Neural cell (in vitro differentiated cells): ENCODE results near the gene PLEKHM3.
"Not testable (repeated sequence)": the region's sequence is repeated elsewhere in the genome, so short reads cannot be mapped to it uniquely, and the experiment has no call there.

Experiments
- EP300 ChIP-seq: fragments of 450-650 bp; conservative IDR thresholded peaks from 2 replicates; pipeline ENCODE4 v1.6.1; 2014; ENCODE audit warnings: antibody characterized with exemption, mild to moderate bottlenecking, moderate library complexity; ENCODE audit not compliant: poor library complexity, severe bottlenecking
- EZH2 ChIP-seq: fragments of 200-600, 300-800 bp; shearing (Covaris generic), sonication (generic); IDR thresholded peaks from 2 replicates; pipeline ENCODE4 v1.6.1; 2014; ENCODE audit warnings: antibody characterized with exemption, low read length, borderline replicate concordance, mild to moderate bottlenecking; ENCODE audit not compliant: insufficient read depth, poor library complexity, severe bottlenecking
- POLR2AphosphoS5 ChIP-seq: IDR thresholded peaks from 2 replicates; pipeline ENCODE4 v1.6.1; 2012
- SMC3 ChIP-seq: fragments of 450-650 bp; conservative IDR thresholded peaks from 2 replicates; pipeline ENCODE4 v1.6.1; 2014; ENCODE audit warnings: antibody characterized with exemption, mild to moderate bottlenecking, moderate library complexity; ENCODE audit not compliant: poor library complexity
- TF ChIP-seq, protein P1 (sequence below): fragments of 450-650 bp; IDR thresholded peaks from 2 replicates; pipeline ENCODE4 v1.5.1; 2014; ENCODE audit warnings: antibody characterized with exemption, mild to moderate bottlenecking, moderate library complexity; ENCODE audit not compliant: poor library complexity, severe bottlenecking
- TF ChIP-seq, protein P2 (sequence below): IDR thresholded peaks from 2 replicates; pipeline ENCODE4 v1.6.1; 2012; ENCODE audit warnings: borderline replicate concordance

DNA sequence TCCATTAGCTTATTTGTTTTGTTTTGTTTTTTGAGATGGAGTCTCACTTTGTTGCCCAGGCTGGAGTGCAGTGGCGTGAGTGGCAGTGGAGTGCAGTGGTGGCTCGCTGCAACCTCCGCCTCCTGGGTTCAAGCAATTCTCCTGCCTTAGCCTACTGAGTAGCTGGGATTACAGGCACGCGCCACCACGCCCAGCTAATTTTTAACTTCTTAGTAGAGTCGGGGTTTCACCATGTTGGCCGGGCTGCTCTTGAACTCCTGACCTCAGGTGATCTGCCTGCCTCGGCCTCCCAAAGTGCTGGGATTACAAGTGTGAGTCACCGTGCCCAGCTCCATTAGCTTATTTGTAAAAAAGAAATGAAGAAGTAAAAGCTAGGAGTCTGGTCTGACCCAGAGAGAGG is 213.7 kb downstream of the PLEKHM3 start:
- not testable (repeated sequence) for TF ChIP-seq EP300, EZH2, POLR2AphosphoS5, SMC3
- TF ChIP-seq, protein P1, sequence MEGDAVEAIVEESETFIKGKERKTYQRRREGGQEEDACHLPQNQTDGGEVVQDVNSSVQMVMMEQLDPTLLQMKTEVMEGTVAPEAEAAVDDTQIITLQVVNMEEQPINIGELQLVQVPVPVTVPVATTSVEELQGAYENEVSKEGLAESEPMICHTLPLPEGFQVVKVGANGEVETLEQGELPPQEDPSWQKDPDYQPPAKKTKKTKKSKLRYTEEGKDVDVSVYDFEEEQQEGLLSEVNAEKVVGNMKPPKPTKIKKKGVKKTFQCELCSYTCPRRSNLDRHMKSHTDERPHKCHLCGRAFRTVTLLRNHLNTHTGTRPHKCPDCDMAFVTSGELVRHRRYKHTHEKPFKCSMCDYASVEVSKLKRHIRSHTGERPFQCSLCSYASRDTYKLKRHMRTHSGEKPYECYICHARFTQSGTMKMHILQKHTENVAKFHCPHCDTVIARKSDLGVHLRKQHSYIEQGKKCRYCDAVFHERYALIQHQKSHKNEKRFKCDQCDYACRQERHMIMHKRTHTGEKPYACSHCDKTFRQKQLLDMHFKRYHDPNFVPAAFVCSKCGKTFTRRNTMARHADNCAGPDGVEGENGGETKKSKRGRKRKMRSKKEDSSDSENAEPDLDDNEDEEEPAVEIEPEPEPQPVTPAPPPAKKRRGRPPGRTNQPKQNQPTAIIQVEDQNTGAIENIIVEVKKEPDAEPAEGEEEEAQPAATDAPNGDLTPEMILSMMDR, result not testable (repeated sequence)
- TF ChIP-seq, protein P2, sequence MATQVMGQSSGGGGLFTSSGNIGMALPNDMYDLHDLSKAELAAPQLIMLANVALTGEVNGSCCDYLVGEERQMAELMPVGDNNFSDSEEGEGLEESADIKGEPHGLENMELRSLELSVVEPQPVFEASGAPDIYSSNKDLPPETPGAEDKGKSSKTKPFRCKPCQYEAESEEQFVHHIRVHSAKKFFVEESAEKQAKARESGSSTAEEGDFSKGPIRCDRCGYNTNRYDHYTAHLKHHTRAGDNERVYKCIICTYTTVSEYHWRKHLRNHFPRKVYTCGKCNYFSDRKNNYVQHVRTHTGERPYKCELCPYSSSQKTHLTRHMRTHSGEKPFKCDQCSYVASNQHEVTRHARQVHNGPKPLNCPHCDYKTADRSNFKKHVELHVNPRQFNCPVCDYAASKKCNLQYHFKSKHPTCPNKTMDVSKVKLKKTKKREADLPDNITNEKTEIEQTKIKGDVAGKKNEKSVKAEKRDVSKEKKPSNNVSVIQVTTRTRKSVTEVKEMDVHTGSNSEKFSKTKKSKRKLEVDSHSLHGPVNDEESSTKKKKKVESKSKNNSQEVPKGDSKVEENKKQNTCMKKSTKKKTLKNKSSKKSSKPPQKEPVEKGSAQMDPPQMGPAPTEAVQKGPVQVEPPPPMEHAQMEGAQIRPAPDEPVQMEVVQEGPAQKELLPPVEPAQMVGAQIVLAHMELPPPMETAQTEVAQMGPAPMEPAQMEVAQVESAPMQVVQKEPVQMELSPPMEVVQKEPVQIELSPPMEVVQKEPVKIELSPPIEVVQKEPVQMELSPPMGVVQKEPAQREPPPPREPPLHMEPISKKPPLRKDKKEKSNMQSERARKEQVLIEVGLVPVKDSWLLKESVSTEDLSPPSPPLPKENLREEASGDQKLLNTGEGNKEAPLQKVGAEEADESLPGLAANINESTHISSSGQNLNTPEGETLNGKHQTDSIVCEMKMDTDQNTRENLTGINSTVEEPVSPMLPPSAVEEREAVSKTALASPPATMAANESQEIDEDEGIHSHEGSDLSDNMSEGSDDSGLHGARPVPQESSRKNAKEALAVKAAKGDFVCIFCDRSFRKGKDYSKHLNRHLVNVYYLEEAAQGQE, result not testable (repeated sequence)
